K562 (cell line): ENCODE measurements around the gene SUSD3. TPM values are rescaled to one million over a fixed set of nuclear protein-coding genes. Genes with fewer than 3 reads are reported as not detected.

ENCODE experiments used
- CBX2 ChIP-seq: fragments of 200-600 bp; sonication (generic); IDR thresholded peaks from one replicate; pipeline ENCODE4 v1.6.1; 2012; ENCODE audit warnings: mild to moderate bottlenecking, low read length, inconsistent platforms; ENCODE audit not compliant: insufficient read depth, poor library complexity, severe bottlenecking
- CBX5 ChIP-seq: IDR thresholded peaks from 2 replicates; pipeline ENCODE4 v1.6.1; 2014; ENCODE audit warnings: low read depth, borderline replicate concordance
- DLX4 ChIP-seq: fragments of 250-450 bp; sonication (Bioruptor Pico); IDR thresholded peaks from 2 replicates; pipeline ENCODE4 v1.6.1; 2021; ENCODE audit warnings: mild to moderate bottlenecking
- MAFK ChIP-seq: IDR thresholded peaks from 2 replicates; pipeline ENCODE4 v1.6.1; 2011; ENCODE audit warnings: low read length, improper control_type of control experiment
- MBD1 ChIP-seq: fragments of 250-450 bp; sonication (Bioruptor Pico); IDR thresholded peaks from 2 replicates; pipeline ENCODE4 v1.8.0; 2022; ENCODE audit warnings: inconsistent platforms
- MYBL2 ChIP-seq, 2 experiments: fragments of 450-650 bp in 1 of 2; sonication (generic) in 1 of 2; formaldehyde crosslinking in 1 of 2; IDR thresholded peaks; 2 replicates each; pipeline versions ENCODE4 v1.6.1 to v1.8.1; 2017 to 2022; ENCODE audit warnings: borderline replicate concordance in 1 of 2, inconsistent platforms in 1 of 2, low read depth in 1 of 2, mild to moderate bottlenecking in 1 of 2, missing genetic modification reagents in 1 of 2, moderate library complexity in 1 of 2
- NFXL1 ChIP-seq: fragments of 450-650 bp; formaldehyde crosslinking; IDR thresholded peaks from 2 replicates; pipeline ENCODE4 v1.4.0; 2021; ENCODE audit warnings: mild to moderate bottlenecking
- POLR3A ChIP-seq: IDR thresholded peaks from 2 replicates; pipeline ENCODE4 v1.6.1; 2011; ENCODE audit warnings: borderline replicate concordance, mild to moderate bottlenecking, moderate library complexity; ENCODE audit not compliant: insufficient read length, insufficient read depth; ENCODE audit errors: extremely low read depth
- STAG1 ChIP-seq: sonication (generic); formaldehyde crosslinking; IDR thresholded peaks from 2 replicates; pipeline ENCODE4 v1.5.0; 2020; ENCODE audit warnings: missing genetic modification reagents, borderline replicate concordance
- ZFX ChIP-seq: sonication (generic); formaldehyde crosslinking; IDR thresholded peaks from 2 replicates; pipeline ENCODE4 v1.8.0; 2022; ENCODE audit warnings: mild to moderate bottlenecking, missing genetic modification reagents, moderate library complexity
- ZNF398 ChIP-seq: fragments of 250-450 bp; sonication (Bioruptor Pico); IDR thresholded peaks from 2 replicates; pipeline ENCODE4 v1.8.0; 2021; ENCODE audit warnings: moderate library complexity, mild to moderate bottlenecking, inconsistent platforms
- ZNF551 ChIP-seq: fragments of 250-450 bp; sonication (Bioruptor Pico); IDR thresholded peaks from 2 replicates; pipeline ENCODE4 v1.5.0; 2021; ENCODE audit warnings: mild to moderate bottlenecking, moderate library complexity
- ZNF655 ChIP-seq: fragments of 250-450 bp; sonication (Bioruptor Pico); IDR thresholded peaks from 2 replicates; pipeline ENCODE4 v1.5.0; 2021
- polyA plus RNA-seq, 8 experiments: library from polyadenylated mRNA; depleted of rRNA in 4 of 8; stranded (reverse) in 5 of 8; unstranded in 3 of 8; fragments of >200 nt; fragmentation: Nextera tagmentation in 2 of 8; fragmentation: Illumina TruSeq in 1 of 8; extraction: Ambion mirVana in 2 of 8; extraction: Trizol in 1 of 8; gene quantifications; 2 replicates each; pipeline versions ENCODE4 v1.2.1 to v1.2.3, GENCODE V29; 2011 to 2014; ENCODE audit warnings: inconsistent platforms in 1 of 8, missing spikeins in 1 of 8
- total RNA-seq, 7 experiments: library from RNA; depleted of rRNA in 6 of 7; stranded (reverse); fragments of >200 nt in 6 of 7; fragmentation: Illumina TruSeq in 2 of 7; extraction: Trizol in 2 of 7; gene quantifications; 2 replicates each; pipeline versions ENCODE4 v1.2.1 to v1.2.3, GENCODE V29; 2011 to 2021; ENCODE audit warnings: low replicate concordance in 1 of 7

SUSD3 gene
- total and polyA plus RNA-seq, 9 of the 15 experiments (the other 6 are each of a cell fraction or from before 2014, with no cell fraction given): 1.3 to 21.7 (median 11.4) TPM

GRCh38 chr9:93087971-93088655 is 29.6 kb downstream of the SUSD3 start (continued):
- TF ChIP-seq ZFX (CRISPR knock-in tag) (no peak), MYBL2 (IDR thresholded peaks at IDR 0.05; ENCODE audit: low read depth) (no peak), MYBL2 (CRISPR knock-in tag; IDR thresholded peaks at IDR 0.05; ENCODE audit: borderline replicate concordance) (no peak), STAG1 (CRISPR knock-in tag) (no peak), CBX5 (no peak), POLR3A (no peak), ZNF551 (CRISPR knock-in tag) (no peak), MAFK (no peak), ZNF398 (CRISPR knock-in tag) (no peak), MBD1 (no peak), ZNF655 (CRISPR knock-in tag) (no peak), DLX4 (CRISPR knock-in tag) (no peak), CBX2 (no peak), NFXL1 (CRISPR knock-in tag) (no peak)
